ENCODE results near the gene RAB27B.
A peak's percentile ranks its signal among the peaks of the same experiment; 100 is the strongest.
"Not testable (repeated sequence)": the region's sequence is repeated elsewhere in the genome, so short reads cannot be mapped to it uniquely, and the experiment has no call there.

Gene RAB27B

DNA sequence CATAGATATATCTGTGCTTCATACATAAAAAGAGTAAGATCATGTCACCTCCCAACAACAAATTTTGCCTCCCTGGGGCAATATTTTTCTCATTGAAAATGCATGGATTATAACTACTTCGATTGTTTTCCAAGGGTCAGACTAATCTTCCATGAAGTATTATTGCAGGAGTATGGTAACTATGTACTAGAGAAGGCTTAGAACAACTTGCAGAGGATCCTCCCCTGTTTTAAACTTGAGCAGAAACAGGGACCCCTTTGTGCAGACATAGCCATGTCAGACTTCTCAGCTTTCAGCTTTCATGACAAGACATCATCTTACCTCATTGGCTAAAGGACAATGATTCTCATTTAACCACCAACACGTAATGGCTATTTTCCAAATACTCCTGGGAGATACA is 13.2 kb upstream of the RAB27B start:
- no peak for DNase-seq (ENCODE audit: low spot score)

- not testable (repeated sequence) for DNase-seq (ENCODE audit: low spot score)
These were observed 7.4 kb upstream of the RAB27B start for GRCh38 chr18:54820785-54821275.

- peak; percentile 80 for DNase-seq (ENCODE audit: low spot score)
These were observed 5.1 kb upstream of the RAB27B start for GRCh38 chr18:54822872-54823845.

DNA sequence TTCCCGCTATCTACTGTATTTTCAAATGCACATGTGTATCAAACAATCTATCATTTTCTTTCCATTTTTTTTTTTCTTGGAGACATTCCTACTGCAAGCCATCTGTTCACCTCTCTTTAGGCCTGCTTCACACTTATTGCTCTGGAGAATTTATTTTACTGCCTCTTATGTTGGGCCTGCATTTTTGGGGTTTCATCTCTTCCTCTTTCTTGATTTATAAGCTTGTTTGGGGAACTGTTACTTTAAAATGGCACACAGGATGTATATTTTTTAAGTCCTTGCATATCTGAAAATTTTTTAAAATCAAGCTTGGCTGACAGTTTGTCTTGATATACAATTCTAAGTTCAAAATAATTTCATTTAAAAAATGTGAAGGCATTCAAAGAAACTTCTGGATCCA is 3.5 kb upstream of the RAB27B start:
- DNase-seq (ENCODE audit: low spot score): no peak

GRCh38 chr18:54825601-54826344 is 2.5 kb upstream of the RAB27B start:
- DNase-seq (ENCODE audit: low spot score): no peak

DNA sequence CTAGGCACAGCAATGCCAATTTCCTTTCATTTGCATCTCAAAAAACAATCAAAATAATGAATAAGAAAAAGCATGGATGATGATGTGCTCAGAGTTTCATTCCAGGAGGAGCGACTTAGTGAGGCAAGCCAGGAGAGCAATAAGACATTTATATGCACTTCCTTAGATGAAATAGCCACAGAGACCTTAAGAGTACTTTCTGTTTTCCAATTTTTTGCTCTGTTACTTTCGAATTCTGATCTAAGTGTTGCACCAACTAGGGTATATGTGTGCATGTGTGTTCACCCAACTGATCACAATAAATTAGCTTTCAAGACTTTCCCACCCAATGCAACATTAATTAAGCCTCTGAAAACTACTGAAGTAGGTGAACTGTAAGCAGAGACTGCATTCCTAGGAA is 709 bp downstream of the RAB27B start:
- no peak for DNase-seq (ENCODE audit: low spot score)

GRCh38 chr18:54829856-54830255 is 1.6 kb downstream of the RAB27B start:
- no peak for DNase-seq (ENCODE audit: low spot score)

- DNase-seq (ENCODE audit: low spot score): no peak
These were observed 2.0 kb downstream of the RAB27B start for GRCh38 chr18:54830260-54830659.

DNA sequence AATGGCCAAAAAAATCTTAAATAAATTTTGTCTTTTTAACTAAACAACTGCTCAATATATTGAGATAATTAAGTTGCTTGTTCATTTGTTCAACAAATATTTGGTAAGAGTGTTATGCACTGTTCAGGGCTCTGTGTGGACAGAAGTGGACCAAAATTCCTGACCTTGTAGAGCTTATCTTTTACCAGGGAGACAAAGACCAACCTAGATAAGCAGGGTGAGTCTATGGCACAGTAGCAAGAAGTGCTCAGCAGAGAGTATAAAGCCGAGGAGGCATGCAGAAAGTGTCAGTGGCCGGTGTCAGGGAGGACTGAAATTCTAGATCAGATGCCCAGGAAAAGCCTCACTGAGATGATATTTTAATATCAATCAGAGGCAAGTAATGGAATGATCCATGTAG is 2.6 kb downstream of the RAB27B start:
- no peak for DNase-seq (ENCODE audit: low spot score)

- no peak for DNase-seq (ENCODE audit: low spot score)
These were observed 7.7 kb downstream of the RAB27B start for GRCh38 chr18:54835944-54836343.

GRCh38 chr18:54843314-54843713 is 15.0 kb downstream of the RAB27B start:
- no peak for DNase-seq (ENCODE audit: low spot score)

DNA sequence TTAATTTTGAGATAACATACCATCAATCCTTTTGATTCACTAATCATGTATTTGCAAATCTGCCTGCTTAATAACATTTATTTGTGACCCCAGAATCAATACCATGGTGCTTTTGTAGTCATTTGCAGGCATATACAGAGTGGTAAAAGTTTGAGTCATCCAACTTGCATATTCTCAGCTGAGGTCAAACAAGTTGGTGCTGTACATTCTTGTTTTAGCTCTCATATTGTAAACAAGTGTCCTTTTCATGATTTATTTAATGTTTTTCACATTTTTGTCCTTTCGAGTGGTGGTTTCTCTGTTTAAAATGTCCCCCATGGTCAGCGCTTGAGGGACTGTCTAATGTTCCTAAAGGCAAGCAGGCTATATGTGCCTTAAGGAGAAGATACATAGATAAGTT is 17.5 kb downstream of the RAB27B start:
- no peak for DNase-seq (ENCODE audit: low spot score)

DNA sequence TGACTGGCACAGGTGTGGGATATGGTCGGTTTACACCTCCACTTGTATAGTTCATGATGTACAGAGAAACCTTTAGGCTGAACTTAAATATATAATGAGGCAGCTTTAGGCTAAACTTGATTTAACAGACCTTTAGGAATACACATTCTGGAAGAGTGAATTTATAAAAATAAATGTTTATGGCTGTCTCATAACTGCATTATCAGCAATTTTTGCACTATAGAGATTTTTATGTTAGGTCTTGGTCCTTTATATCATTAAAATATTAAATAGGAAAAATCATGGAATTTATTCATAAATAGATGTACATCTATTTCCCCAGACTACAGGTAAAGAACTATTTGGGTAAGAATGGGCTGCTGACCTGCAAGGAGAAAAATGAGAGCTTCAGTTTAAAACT is 19.8 kb downstream of the RAB27B start:
- no peak for DNase-seq (ENCODE audit: low spot score)

DNA sequence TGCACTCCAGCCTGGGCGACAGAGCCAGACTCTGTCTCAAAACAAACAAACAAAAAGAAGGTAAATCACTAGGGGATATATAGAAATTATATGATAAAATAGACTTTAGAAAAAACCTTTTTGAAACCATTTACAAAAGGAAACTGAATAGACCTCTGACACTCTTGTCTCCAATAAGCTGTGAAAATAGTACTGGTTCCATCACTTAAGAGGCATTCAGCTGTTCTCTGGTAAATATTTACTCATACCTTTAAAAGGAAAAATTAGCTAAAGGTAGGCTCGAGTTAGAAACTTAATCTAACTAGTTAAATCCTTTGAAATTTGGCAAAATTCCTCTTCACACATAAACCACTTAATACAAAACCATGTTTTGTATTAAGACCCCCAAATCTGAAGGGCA is 21.4 kb downstream of the RAB27B start:
- no peak for DNase-seq (ENCODE audit: low spot score)

GRCh38 chr18:54850598-54850997 is 22.3 kb downstream of the RAB27B start:
- no peak for DNase-seq (ENCODE audit: low spot score)

DNA sequence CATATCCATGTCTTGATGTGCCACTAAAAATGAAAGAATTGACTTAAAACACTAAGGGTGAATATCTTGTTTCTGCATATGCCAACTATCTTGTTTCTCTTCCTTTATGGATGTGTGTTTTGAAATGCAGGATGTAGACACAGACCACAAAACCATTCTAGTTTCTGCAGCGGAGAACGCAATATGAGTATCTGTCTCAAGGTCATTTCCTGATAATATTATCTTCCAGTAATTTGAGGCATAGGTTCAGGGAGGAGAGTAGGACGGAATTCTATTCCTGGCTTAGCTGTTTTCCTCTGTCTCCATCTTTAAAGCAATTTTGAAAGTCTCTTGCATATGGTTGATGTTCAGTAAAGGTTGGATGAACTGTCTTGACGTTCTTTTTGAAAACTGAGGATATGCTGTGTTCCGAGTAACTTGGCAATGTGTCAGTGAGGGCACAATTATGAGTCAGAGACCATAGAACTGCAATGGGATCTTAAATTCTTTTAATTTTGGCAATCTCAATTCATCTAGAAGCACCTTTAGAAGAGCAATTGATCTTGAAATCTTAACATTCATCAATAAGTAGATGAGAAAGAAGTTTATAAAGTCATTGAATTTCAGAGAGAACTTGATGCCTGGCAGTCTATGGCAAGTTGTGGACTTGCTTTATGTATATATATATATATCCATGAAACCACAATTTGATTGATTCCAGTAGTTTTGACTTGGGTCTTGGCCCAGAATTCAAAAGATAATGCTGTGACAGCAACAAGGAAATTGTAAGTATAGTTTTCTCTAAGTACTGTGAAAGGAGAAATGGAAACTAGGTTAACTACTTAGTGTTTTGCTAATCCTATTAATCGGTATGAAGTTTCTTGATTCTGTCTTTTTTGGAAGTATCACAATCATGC is 24.8 kb downstream of the RAB27B start:
- no peak for DNase-seq (ENCODE audit: low spot score)

DNA sequence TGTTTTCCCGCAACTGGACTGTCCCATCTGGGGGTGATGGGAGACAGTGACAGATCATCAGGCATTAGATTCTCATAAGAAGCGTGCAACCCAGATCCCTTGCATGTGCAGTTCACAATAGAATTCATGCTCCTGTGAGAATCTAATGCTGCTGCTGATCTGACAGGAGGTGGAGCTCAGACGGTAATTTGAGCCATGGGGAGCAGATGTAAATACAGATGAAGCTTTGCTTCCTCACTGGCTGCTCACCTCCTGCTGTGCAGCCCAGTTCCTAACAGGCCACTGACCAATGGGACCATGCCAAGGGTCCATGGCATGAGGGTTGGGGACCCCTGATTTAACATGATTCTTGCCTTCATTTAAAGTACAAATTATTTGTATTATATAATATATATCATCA is 26.8 kb downstream of the RAB27B start:
- DNase-seq (ENCODE audit: low spot score): not testable (repeated sequence)

DNA sequence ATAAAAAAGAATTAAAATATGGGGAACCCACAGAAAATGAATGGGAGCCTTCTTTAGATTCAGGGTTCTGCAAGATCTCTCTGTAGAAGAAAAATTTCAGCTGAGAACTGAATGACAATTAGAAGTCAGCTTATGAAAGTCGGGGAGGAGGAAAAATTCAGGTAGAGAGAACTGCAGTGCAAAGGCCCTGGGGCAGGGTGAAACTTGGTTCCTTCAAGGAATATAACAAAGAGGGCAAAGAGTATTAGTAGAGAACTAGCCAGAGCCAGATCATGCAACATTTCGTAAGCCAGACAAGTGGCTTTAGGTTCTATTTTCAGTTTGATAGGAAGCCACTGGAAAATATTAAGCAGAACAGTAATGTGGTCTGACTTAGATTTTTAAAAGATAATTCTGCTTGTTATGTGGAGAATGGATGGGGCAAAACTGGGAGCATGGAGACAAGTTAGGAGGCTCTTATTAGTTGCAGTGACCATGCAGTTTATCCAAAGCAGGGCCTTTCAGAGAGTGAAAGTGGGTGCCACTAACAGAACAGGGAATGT is 27.9 kb downstream of the RAB27B start:
- DNase-seq (ENCODE audit: low spot score): no peak

GRCh38 chr18:54857499-54857898 is 29.2 kb downstream of the RAB27B start:
- DNase-seq (ENCODE audit: low spot score): no peak

DNA sequence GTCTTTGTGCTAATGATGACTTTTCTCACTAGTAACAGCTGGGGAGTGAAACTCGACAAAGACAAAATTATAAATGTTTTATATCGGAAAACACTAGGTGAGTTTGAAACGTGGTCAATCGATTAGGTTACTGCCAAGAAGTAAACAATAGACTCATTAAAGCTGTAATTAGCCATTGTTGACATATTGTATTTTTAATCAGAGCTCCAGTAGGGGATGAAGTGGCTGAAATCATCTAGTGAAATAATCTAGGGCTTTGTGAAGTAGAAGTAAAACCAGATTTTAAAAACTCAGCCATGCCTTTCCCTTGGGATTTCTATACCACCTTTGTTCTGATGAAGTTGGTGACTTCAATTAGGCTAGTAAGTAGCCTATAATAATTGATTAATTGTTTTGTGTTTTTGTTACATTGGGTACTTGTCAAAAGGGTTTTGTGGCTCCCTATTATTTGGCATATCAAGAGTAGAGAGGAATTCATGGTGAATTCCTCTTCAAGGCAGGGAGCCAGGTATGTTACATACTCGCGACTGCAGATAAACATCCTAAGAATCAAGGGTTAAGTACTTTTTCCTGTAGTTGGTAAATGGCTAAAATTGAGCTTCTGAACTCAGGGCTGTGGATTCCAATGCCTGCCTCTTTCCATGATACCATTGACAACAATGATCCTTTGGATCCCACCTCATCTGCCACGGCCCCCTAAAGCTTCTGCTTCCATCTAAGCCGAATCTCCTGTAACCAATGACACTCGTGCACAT is 31.6 kb downstream of the RAB27B start:
- DNase-seq (ENCODE audit: low spot score): no peak

- DNase-seq (ENCODE audit: low spot score): no peak
These were observed 32.7 kb downstream of the RAB27B start for GRCh38 chr18:54860941-54861340.
